ENCODE data around the gene LDLRAD1.
"Not testable (repeated sequence)": the region's sequence is repeated elsewhere in the genome, so short reads cannot be mapped to it uniquely, and the experiment has no call there.

- TF ChIP-seq POLR2AphosphoS5 (IDR thresholded peaks at IDR 0.05; ENCODE audit: insufficient read depth, low read depth, low read length); POLR2A (IDR thresholded peaks at IDR 0.05; ENCODE audit: low read depth, low read length): not testable (repeated sequence)
These were observed 1.7 kb upstream of the LDLRAD1 start for GRCh38 chr1:54019562-54020176.

Data from endothelial cell of umbilical vein (primary cell).